ENCODE data around the gene ZFYVE21.

- TF ChIP-seq POLR2A (IDR thresholded peaks at IDR 0.05), result no peak
- TF ChIP-seq EP300 (IDR thresholded peaks at IDR 0.05), result no peak
- no peak for TF ChIP-seq CTCF (IDR thresholded peaks at IDR 0.05)
- TF ChIP-seq POLR2AphosphoS5 (IDR thresholded peaks at IDR 0.05), result no peak
Measured at GRCh38 chr14:103696070-103696402, 19.6 kb upstream of the ZFYVE21 start.
